GM12891 (cell line): Measurements from ENCODE around the gene CRADD.

Experiments
- DNase-seq: peaks from one replicate; pipeline ENCODE4 v3.0.0; 2011; ENCODE audit warnings: low spot score; ENCODE audit not compliant: insufficient read length
- FAIRE-seq: peaks from 2 replicates; lab custom pipeline; 2011; peaks lifted over from hg19 to GRCh38; lab: Jason Lieb, UNC
- PAX5 ChIP-seq: IDR thresholded peaks from 2 replicates; pipeline ENCODE4 v1.6.1; 2011; ENCODE audit warnings: low read length, moderate library complexity, mild to moderate bottlenecking; ENCODE audit not compliant: insufficient read depth, severe bottlenecking
- POLR2A ChIP-seq: IDR thresholded peaks from 2 replicates; pipeline ENCODE4 v1.6.1; 2011; ENCODE audit warnings: low read depth, low read length, control low read depth
- POLR2AphosphoS5 ChIP-seq: IDR thresholded peaks from 2 replicates; pipeline ENCODE4 v1.6.1; 2011; ENCODE audit warnings: low read depth, low read length, control low read depth
- POU2F2 ChIP-seq: IDR thresholded peaks from 2 replicates; pipeline ENCODE4 v1.6.1; 2011; ENCODE audit warnings: low read depth, mild to moderate bottlenecking, control low read depth, low read length, moderate library complexity
- SPI1 ChIP-seq: IDR thresholded peaks from 2 replicates; pipeline ENCODE4 v1.6.1; 2011; ENCODE audit warnings: low read depth, low read length, control low read depth
- TAF1 ChIP-seq: IDR thresholded peaks from 2 replicates; pipeline ENCODE4 v1.6.1; 2011; ENCODE audit warnings: low read depth, low read length, control low read depth

The CRADD gene

GRCh38 chr12:93886533-93887511, 209.6 kb downstream of the CRADD start:
- FAIRE-seq (no peak), DNase-seq (no peak)

GRCh38 chr12:93888964-93889363, 211.8 kb downstream of the CRADD start:
- TF ChIP-seq POU2F2 = no peak
- TF ChIP-seq TAF1 = no peak
- no peak for TF ChIP-seq PAX5
- no peak for TF ChIP-seq SPI1
- no peak for TF ChIP-seq POLR2A
- TF ChIP-seq POLR2AphosphoS5 = no peak
- FAIRE-seq = no peak
- no peak for DNase-seq

More at GRCh38 chr12:93886533-93887511, 209.6 kb downstream of the CRADD start:
- TF ChIP-seq PAX5 (no peak), POU2F2 (no peak), TAF1 (no peak), POLR2A (no peak), SPI1 (no peak), POLR2AphosphoS5 (no peak)

DNA sequence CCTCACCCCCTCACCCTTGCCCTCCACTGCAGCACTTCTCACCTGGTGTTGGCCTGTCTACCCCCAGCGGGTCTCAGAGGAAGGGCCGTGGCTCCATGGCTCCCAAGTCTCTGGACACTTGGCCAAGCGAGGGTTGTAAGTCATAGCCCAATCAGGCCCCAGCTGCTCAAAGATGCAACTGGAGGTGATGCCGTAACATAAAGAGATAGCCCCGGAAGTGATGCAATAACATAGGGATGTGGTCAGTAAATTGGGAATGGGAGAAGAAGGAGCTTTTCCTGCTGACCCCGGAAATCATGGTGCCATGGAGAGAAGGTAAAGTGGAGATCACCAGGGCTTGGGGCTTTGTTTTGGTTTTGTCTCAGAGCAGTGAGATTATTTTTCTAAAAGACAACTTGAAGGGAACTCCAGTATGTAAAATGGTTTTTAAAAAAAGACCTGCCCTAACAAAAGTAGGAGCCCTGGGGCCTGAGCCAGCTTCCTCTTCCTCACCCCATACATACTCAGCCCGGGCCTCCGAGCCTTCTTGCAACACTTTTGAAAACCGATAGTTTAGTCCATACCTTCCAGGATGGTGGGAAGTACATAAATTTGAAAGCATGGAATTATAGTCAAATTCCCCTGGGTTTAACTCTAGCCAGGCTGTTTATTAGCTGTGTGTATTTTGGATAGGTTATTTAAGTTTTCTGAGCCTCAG, 212.5 kb downstream of the CRADD start:
- DNase-seq = no peak
- TF ChIP-seq POLR2AphosphoS5 = no peak
- no peak for TF ChIP-seq TAF1
- no peak for TF ChIP-seq POU2F2
- no peak for TF ChIP-seq SPI1
- TF ChIP-seq POLR2A = no peak
- no peak for TF ChIP-seq PAX5
- no peak for FAIRE-seq

GRCh38 chr12:93892423-93893268, 215.5 kb downstream of the CRADD start:
- no peak for TF ChIP-seq TAF1
- no peak for TF ChIP-seq PAX5
- TF ChIP-seq SPI1 = no peak
- no peak for TF ChIP-seq POLR2A
- no peak for TF ChIP-seq POU2F2
- TF ChIP-seq POLR2AphosphoS5 = no peak
- DNase-seq = no peak
- FAIRE-seq = no peak

GRCh38 chr12:93894391-93895088, 217.4 kb downstream of the CRADD start:
- DNase-seq (no peak), FAIRE-seq (no peak)
- no peak for TF ChIP-seq TAF1
- no peak for TF ChIP-seq POLR2AphosphoS5
- TF ChIP-seq POLR2A = no peak
- no peak for TF ChIP-seq SPI1
- TF ChIP-seq POU2F2 = no peak
- no peak for TF ChIP-seq PAX5

DNA sequence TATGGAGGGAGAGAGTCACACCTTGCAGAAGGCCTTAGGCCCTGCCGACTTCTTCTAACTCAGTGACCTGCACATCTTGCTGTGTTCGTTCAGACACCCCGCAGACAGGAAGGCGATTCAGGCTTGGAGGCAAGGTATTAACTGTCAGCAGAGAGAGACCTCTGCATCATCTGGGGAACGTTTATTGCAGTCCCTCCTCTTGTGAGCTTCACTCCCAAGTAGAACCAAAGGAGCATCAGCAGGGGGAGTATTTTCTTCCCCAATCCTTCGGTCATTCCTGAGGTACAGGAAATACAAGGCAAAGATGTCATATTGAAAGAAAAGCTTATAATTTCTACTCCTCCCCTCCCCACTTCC, 217.9 kb downstream of the CRADD start:
- no peak for DNase-seq
- no peak for FAIRE-seq
- TF ChIP-seq POU2F2 (no peak), SPI1 (no peak), TAF1 (no peak), POLR2AphosphoS5 (no peak), POLR2A (no peak), PAX5 (no peak)

DNA sequence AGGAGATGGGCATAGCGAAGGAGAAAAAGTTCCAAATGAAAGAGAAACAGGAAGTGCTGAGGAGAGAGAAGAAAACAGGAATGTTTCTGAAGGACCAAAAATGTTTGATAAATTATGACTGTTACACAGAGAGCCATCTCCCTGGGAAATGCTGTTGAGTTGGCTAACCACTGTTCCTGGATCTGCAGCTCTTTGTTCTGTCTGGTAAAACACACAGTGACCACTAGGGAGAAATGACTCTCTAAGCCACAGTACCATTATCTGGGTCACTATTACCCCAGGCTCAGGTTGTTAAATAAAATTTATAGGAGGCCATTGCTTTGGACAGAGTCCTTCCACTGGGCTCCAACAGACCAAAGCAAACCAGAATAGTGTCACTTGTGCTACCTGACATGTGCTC, 219.3 kb downstream of the CRADD start:
- DNase-seq = no peak
- FAIRE-seq = no peak
- no peak for TF ChIP-seq POLR2AphosphoS5
- no peak for TF ChIP-seq PAX5
- TF ChIP-seq SPI1 = no peak
- no peak for TF ChIP-seq TAF1
- no peak for TF ChIP-seq POLR2A
- no peak for TF ChIP-seq POU2F2

- FAIRE-seq = no peak
- DNase-seq = no peak
- TF ChIP-seq TAF1 = no peak
- TF ChIP-seq POLR2AphosphoS5 = no peak
- no peak for TF ChIP-seq PAX5
- TF ChIP-seq POLR2A = no peak
- TF ChIP-seq POU2F2 = no peak
- TF ChIP-seq SPI1 = no peak
Measured at GRCh38 chr12:93896952-93897351, 219.8 kb downstream of the CRADD start.
